ENCODE results near the gene TRAF2.

TRAF2 gene

GRCh38 chr9:136847826-136848392, 38.4 kb upstream of the TRAF2 start:
- H3K27me3 ChIP-seq (replicated peaks), result peaks cover 15% of the 10 kb centered on the region
- no peak for TF ChIP-seq CTCF (IDR thresholded peaks at IDR 0.05; ENCODE audit: low read depth, low read length, missing control alignments)
- in situ Hi-C loops (cut with HindIII; ENCODE audit: low pct_ligation_motif_present, low sequenced_read_pairs), result no loop called here
- DNase-seq, result peak; percentile 63
- H3K36me3 ChIP-seq (replicated peaks), result peaks cover 17% of the 10 kb centered on the region
- H3K27ac ChIP-seq, result no peak overlapping the region
- peak overlapping the region; percentile 79 for H3K4me3 ChIP-seq (ENCODE audit: low read depth, low read length)

- no peak for DNase-seq
- H3K27me3 ChIP-seq (replicated peaks), result peaks cover 15% of the 10 kb centered on the region
- no peak for TF ChIP-seq CTCF (IDR thresholded peaks at IDR 0.05; ENCODE audit: low read depth, low read length, missing control alignments)
These were observed 37.8 kb upstream of the TRAF2 start for GRCh38 chr9:136848393-136849037.

GRCh38 chr9:136849038-136849959, 37.0 kb upstream of the TRAF2 start, which contains the start of gene PHPT1:
TSS of gene PHPT1 (plus strand) at chr9:136849409. CDS start at chr9:136849431, 22 bp downstream.
- Histone ChIP-seq H3K27me3 (replicated peaks) (peaks cover 11% of the 10 kb centered on the region), H3K27ac (peak within 1 kb of the TSS; percentile 74), H3K4me3 (ENCODE audit: low read depth, low read length) (peak within 1 kb of the TSS; percentile 79), H3K36me3 (replicated peaks) (peaks cover 17% of the 10 kb centered on the region)
- in situ Hi-C loops (cut with HindIII; ENCODE audit: low pct_ligation_motif_present, low sequenced_read_pairs), result no loop called here
- DNase-seq, result peak; percentile 98
- TF ChIP-seq CTCF (IDR thresholded peaks at IDR 0.05; ENCODE audit: low read depth, low read length, missing control alignments), result no peak

More at GRCh38 chr9:136848393-136849037, 37.8 kb upstream of the TRAF2 start:
- H3K36me3 ChIP-seq (replicated peaks), result peaks cover 17% of the 10 kb centered on the region
- H3K4me3 ChIP-seq (ENCODE audit: low read depth, low read length), result peak overlapping the region; percentile 79
- H3K27ac ChIP-seq, result peak overlapping the region; percentile 17
- in situ Hi-C loops (cut with HindIII; ENCODE audit: low pct_ligation_motif_present, low sequenced_read_pairs), result no loop called here

- Histone ChIP-seq H3K4me3 (ENCODE audit: low read depth, low read length) (peak overlapping the region; percentile 79), H3K36me3 (replicated peaks) (peaks cover 17% of the 10 kb centered on the region), H3K27ac (peak overlapping the region; percentile 31), H3K27me3 (replicated peaks) (peaks cover 10% of the 10 kb centered on the region)
- in situ Hi-C loops (cut with HindIII; ENCODE audit: low pct_ligation_motif_present, low sequenced_read_pairs), result no loop called here
- DNase-seq, result no peak
- TF ChIP-seq CTCF (IDR thresholded peaks at IDR 0.05; ENCODE audit: low read depth, low read length, missing control alignments), result no peak
These were observed 36.1 kb upstream of the TRAF2 start for GRCh38 chr9:136849960-136850865.

Measured in brain microvascular endothelial cell (primary cell).